Common myeloid progenitor, CD34-positive (primary cell): Measurements from ENCODE around the gene PPP4R1.
"Not testable (repeated sequence)": the region's sequence is repeated elsewhere in the genome, so short reads cannot be mapped to it uniquely, and the experiment has no call there.

Experiments
- CTCF ChIA-PET: fragments of 350-600 bp; sonication (Branson Sonifier 250); formaldehyde crosslinking; loops from one replicate; lab custom pipeline; 2021; ENCODE audit warnings: antibody characterized with exemption; lab: Charles Lee
- POLR2A ChIA-PET: fragments of 350-600 bp; sonication (Branson Sonifier 250); formaldehyde crosslinking; loops from one replicate; lab custom pipeline; 2021; ENCODE audit warnings: antibody characterized with exemption; lab: Charles Lee
- DNase-seq, 3 donors: peaks; one replicate each; pipeline versions ENCODE4 v3.0.0 to v3.0.0-alpha.2; 2013
- H3K27ac ChIP-seq, 2 experiments: 1 replicate in 1 of 2; 2 replicates in 1 of 2; pipeline ENCODE4 v1.7.0; 2013; ENCODE audit warnings: inconsistent platforms in 2 of 2, low read length in 2 of 2, mild to moderate bottlenecking in 2 of 2, low read depth in 1 of 2, moderate library complexity in 1 of 2; ENCODE audit not compliant: severe bottlenecking in 2 of 2, insufficient read depth in 1 of 2, poor library complexity in 1 of 2
- H3K27me3 ChIP-seq, 5 experiments: replicated peaks in 2 of 5; 1 replicate in 3 of 5; 2 replicates in 2 of 5; pipeline versions ENCODE4 v1.6.1 to v1.7.0; 2013; ENCODE audit warnings: low read length in 4 of 5, mild to moderate bottlenecking in 2 of 5, moderate library complexity in 2 of 5, inconsistent platforms in 1 of 5; ENCODE audit not compliant: insufficient read depth in 5 of 5, control insufficient read depth in 4 of 5
- H3K36me3 ChIP-seq, 4 experiments: 1 replicate in 2 of 4; 2 replicates in 2 of 4; pipeline versions ENCODE4 v1.6.1 to v1.7.0; 2013; ENCODE audit warnings: low read length in 3 of 4, control low read depth in 1 of 4, mild to moderate bottlenecking in 1 of 4; ENCODE audit not compliant: control insufficient read depth in 4 of 4, insufficient read depth in 4 of 4
- H3K4me1 ChIP-seq, 4 experiments: 1 replicate in 3 of 4; 2 replicates in 1 of 4; pipeline versions ENCODE4 v1.6.1 to v1.7.1; 2013; ENCODE audit warnings: low read length in 3 of 4, mild to moderate bottlenecking in 3 of 4, control low read depth in 1 of 4, inconsistent platforms in 1 of 4, moderate library complexity in 1 of 4; ENCODE audit not compliant: control insufficient read depth in 4 of 4, insufficient read depth in 4 of 4; ENCODE audit errors: control extremely low read depth in 1 of 4
- H3K4me3 ChIP-seq, 7 experiments: 1 replicate in 4 of 7; 2 replicates in 3 of 7; pipeline versions ENCODE4 v1.5.1 to v1.7.0; 2013; ENCODE audit warnings: mild to moderate bottlenecking in 7 of 7, low read length in 6 of 7, moderate library complexity in 6 of 7, inconsistent platforms in 2 of 7, low read depth in 2 of 7, control low read depth in 1 of 7; ENCODE audit not compliant: insufficient read depth in 4 of 7, control insufficient read depth in 1 of 7; ENCODE audit errors: extremely low read depth in 1 of 7
- H3K9me3 ChIP-seq, 5 experiments: 1 replicate in 4 of 5; 2 replicates in 1 of 5; pipeline versions ENCODE4 v1.6.1 to v1.7.1; 2013; ENCODE audit warnings: low read length in 4 of 5, mild to moderate bottlenecking in 2 of 5, inconsistent platforms in 1 of 5, low read depth in 1 of 5, moderate library complexity in 1 of 5; ENCODE audit not compliant: control insufficient read depth in 4 of 5, insufficient read depth in 2 of 5; ENCODE audit errors: control extremely low read depth in 1 of 5
- WGBS: methylation state at CpG from one replicate; pipeline ENCODE4 v1.1.5; 2013; ENCODE audit not compliant: insufficient coverage; 5-methylcytosine and 5-hydroxymethylcytosine counted together

The PPP4R1 gene

DNA sequence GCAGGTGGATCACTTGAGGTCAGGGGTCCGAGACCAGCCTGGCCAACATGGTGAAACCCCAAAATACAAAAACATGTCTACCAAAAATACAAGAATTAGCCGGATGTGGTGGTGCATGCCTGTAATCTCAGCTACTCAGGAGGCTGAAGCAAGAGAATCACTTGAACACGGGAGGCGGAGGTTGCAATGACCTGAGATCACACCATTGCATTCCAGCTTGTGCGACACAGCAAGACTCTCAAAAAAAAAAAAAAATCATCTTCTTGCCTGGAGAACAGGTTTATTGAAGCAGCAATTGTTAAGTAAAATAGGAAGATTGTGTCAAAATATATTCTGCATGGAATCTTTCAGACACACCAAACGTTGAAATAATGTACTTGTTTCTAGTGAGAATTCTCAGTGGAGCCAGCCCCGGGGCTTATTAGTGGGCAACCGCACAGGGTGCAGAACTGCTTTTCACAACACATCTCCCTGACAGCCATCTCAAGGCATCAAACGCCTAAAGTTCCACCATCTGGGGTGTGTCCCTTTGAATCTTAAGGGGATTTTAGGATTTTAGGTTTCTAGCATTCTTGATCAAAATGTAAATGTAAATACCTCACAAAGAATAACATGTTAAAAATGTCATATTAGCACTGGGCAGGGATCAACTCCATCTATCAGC is 28.6 kb upstream of the PPP4R1 start:
- Histone ChIP-seq H3K4me1 (peaks cover 0 to 5% (median 2%) of the 10 kb centered on the region in 4 experiments), H3K4me3 (no peak overlapping the region), H3K9me3 (no peaks in the 10 kb centered on the region), H3K27me3 (no peaks in the 10 kb centered on the region), H3K36me3 (no peaks in the 10 kb centered on the region), H3K27ac (no peak overlapping the region)
- WGBS: 94% methylated on average over 4 of the region's 9 CpGs
- ChIA-PET POLR2A (no interaction called here), CTCF (no interaction called here)
- no peak for DNase-seq

DNA sequence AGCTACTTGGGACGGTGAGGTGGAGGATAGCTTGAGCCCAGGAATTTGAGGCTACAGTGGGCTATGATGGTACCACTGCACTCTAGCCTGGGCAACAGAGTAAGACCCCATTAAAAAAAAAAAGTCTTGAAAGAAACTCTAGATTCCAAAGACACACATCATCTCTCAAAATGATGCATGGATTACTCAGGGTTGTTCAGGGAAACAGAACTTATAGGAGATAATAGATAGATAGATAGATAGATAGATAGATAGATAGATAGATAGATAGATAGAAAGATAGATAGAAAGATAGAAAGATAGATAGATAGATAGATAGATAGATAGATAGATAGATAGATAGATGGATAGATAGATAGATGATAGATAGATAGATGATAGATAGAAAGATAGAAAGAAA is 26.7 kb upstream of the PPP4R1 start:
- H3K27me3 ChIP-seq, H3K4me3 ChIP-seq, H3K9me3 ChIP-seq, H3K4me1 ChIP-seq, H3K36me3 ChIP-seq, H3K27ac ChIP-seq, POLR2A ChIA-PET, CTCF ChIA-PET, DNase-seq: not testable (repeated sequence)
- WGBS: no CpG with 5 or more reads among the region's 1 CpG

DNA sequence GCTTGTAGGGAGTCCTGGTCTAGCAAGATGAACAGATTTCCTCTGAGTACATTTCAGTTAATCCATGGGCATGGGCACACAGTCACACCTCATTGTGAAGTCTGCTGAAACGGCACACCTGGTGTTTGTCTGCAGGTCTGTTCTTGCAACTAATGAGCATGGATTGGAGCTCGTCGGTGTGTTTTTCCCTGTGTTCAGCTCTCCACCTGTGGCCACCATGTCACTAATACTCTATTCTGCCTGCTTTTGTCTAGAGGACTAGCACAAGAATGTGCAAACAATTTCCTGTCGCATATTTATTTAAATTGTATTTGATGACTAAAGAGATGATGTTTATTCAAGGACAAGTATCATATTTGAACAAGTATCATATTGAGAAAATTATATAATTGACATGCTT is 24.5 kb upstream of the PPP4R1 start:
- Histone ChIP-seq H3K4me3 (no peak overlapping the region), H3K4me1 (no peaks in the 10 kb centered on the region), H3K27me3 (no peaks in the 10 kb centered on the region), H3K27ac (no peak overlapping the region), H3K9me3 (peaks cover 0 to 3% (median 0%) of the 10 kb centered on the region in 5 experiments), H3K36me3 (no peaks in the 10 kb centered on the region)
- POLR2A ChIA-PET: no interaction called here
- DNase-seq: no peak
- CTCF ChIA-PET: interaction anchor here (1.3 kb wide), 1 partner anchor 42 kb away, joined by 3 read pairs; no protein-coding TSS in a partner anchor
- WGBS: 100% methylated on average over 3 of the region's 4 CpGs

DNA sequence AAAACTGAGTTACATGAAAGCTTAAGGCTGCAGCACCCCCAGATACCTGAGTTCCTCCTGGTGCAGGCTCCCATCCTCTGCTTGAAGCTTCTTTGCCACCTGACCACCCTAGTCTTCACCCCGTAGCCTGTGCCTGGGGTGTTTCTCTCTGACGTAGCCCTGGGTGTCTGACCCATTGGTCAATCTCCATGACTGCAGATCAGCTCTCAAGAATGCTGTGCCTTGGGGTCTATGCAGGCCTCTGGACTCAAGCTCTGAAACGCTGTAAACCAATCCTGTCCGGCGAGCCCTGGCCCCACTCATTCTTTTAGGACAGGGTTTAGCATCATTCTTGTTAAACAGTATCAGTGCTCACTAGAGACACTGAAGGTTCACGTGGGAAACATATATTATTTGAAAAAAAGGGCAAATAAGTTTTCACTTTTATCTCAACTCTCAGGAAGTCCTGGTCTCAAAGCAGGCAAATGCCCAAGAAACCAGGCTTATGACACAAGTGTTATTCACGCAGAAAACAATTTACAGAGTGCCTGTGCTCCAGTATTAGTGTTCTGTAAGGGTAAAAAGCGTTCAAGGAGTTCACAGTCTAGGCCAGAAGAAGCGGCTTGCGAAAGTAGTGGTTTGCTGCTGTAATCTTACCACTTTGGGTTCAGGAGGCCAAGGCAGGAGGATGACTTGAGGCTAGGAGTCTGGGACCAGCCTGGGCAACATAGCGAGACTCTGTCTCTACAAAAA is 22.8 kb upstream of the PPP4R1 start:
- no peak overlapping the region for H3K27ac ChIP-seq
- no peaks in the 10 kb centered on the region for H3K36me3 ChIP-seq
- H3K27me3 ChIP-seq: no peaks in the 10 kb centered on the region
- H3K4me1 ChIP-seq: no peaks in the 10 kb centered on the region
- WGBS: 98% methylated on average over 10 of the region's 11 CpGs
- no peak for DNase-seq
- ChIA-PET POLR2A (no interaction called here), CTCF (interaction anchor here (0.6 kb wide), 1 partner anchor 72 kb away, joined by 3 read pairs; no protein-coding TSS in a partner anchor)
- no peak overlapping the region for H3K4me3 ChIP-seq
- peaks cover 0 to 3% (median 0%) of the 10 kb centered on the region in 5 experiments for H3K9me3 ChIP-seq

DNA sequence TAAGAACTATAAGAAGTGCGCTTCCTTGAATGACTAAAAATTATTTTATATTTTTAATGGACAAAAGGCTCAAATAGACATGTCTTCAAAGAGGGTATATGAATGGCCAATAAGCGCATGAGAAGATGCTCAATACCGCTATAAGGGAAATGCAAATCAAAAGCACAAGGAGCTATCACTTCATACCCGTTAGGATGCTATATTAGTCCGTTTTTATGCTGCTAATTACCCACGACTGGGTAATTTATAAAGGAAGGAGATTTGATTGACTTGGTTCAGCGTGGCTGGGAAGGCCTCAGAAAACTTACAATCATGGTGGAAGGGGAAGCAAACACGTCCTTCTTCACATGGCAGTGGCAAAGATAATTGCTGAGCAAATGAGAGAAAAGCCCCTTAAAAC is 20.5 kb upstream of the PPP4R1 start:
- CTCF ChIA-PET: interaction anchor here (0.6 kb wide), 1 partner anchor 392 kb away, joined by 3 read pairs; no protein-coding TSS in a partner anchor
- no peak overlapping the region for H3K4me3 ChIP-seq
- no peak overlapping the region for H3K27ac ChIP-seq
- H3K36me3 ChIP-seq: no peaks in the 10 kb centered on the region
- H3K27me3 ChIP-seq: no peaks in the 10 kb centered on the region
- H3K4me1 ChIP-seq: no peaks in the 10 kb centered on the region
- DNase-seq: no peak
- 98% methylated on average over 6 of the region's 8 CpGs for WGBS
- POLR2A ChIA-PET: no interaction called here
- peaks cover 0 to 3% (median 0%) of the 10 kb centered on the region in 5 experiments for H3K9me3 ChIP-seq

DNA sequence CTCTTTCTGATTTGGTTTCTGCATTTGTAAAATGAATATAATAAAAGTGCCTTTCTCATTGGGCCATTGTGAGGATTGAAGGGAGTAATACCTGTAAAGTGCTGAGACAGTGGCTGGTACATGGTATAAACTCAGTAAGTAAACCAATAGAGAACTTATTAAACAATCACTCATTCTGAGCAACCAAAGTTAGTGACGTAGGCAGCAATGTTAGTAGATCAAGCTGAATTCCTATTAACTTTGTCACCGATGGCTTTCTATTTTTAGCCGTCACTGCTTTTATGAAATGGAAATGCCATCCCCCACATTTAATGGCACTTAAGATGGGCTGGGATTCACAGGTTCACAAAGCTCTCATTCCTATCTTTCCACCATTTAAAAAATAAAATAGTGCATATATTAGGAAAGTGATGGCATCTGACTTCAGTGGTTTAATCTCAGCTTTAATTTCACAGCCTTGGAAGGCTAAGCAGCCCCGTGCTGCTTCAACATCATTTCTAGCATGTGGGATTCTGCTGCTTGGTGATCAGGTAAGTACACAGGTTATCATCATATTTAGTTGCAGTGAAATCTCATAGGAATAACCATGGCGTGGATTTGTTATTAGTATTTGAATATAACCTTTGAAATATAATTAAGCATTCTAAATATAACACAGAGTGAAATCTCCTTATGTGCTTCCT is 17.6 kb upstream of the PPP4R1 start:
- no peaks in the 10 kb centered on the region for H3K4me1 ChIP-seq

More for the DNA sequence above, 17.6 kb upstream of the PPP4R1 start:
- 100% methylated on average over 2 of the region's 5 CpGs for WGBS
- DNase-seq: no peak
- Histone ChIP-seq H3K36me3 (no peaks in the 10 kb centered on the region), H3K4me3 (no peak overlapping the region), H3K27ac (no peak overlapping the region), H3K27me3 (no peaks in the 10 kb centered on the region), H3K9me3 (peaks cover 0 to 3% (median 0%) of the 10 kb centered on the region in 5 experiments)
- CTCF ChIA-PET: interaction anchor here (0.8 to 1.6 kb wide), 3 partner anchors 13 to 30 kb away, joined by 3 to 4 read pairs (median 3); no protein-coding TSS in a partner anchor
- POLR2A ChIA-PET: interaction anchor here (0.6 kb wide), 1 partner anchor 29 kb away, joined by 4 read pairs; no protein-coding TSS in a partner anchor
